ENCODE results near the gene TULP3. TPM values are rescaled to one million over a fixed set of nuclear protein-coding genes. Genes with fewer than 3 reads are reported as not detected.

Gene TULP3
- polyA plus RNA-seq, 12 donors: 14.6 to 49.8 (median 26.4) TPM; not detected in 1

GRCh38 chr12:2963154-2963759 lies 72.6 kb downstream of the TULP3 start:
- no peak for DNase-seq

- no peak for DNase-seq
Measured at GRCh38 chr12:2963760-2964292, 73.1 kb downstream of the TULP3 start.

DNA sequence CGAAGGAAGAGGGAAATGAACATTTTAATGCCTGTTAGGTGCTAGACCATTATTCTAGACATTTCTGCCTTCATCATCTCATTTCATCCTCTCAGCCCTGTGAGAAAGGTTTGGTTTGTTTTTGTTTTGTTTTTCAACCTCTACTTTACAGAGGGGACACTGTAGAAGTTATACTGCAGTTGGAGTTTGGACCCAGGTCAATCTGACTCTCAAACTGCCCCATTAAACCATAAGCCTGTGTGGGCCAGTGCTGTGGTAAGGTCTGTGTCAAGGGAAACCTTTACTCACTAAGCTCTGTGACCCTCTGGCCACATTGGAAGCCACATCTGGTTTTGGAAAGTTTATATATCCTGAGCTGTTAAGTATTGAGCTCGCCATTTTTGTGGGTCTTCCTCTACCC lies 77.0 kb downstream of the TULP3 start:
- no peak for DNase-seq

DNA sequence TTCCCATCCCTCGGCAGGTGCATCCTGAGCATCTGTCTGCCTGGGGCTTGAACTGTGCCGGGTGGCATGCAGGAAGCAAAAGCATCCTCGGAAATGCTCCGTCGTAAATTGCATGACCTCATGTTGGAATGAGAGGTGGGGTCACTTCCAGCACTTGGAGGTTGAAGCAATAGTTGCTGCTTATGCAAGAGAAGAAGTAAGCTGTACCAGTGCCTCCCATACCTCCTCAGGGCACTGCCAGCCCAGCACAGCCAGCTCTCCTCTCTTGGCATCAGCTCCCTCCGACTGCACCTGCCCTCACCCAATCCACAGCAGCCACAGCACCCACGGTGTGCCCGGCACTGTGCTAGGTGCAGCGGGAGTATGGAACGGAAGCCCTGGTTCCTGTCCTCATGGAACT lies 80.1 kb downstream of the TULP3 start:
- no peak for DNase-seq

DNA sequence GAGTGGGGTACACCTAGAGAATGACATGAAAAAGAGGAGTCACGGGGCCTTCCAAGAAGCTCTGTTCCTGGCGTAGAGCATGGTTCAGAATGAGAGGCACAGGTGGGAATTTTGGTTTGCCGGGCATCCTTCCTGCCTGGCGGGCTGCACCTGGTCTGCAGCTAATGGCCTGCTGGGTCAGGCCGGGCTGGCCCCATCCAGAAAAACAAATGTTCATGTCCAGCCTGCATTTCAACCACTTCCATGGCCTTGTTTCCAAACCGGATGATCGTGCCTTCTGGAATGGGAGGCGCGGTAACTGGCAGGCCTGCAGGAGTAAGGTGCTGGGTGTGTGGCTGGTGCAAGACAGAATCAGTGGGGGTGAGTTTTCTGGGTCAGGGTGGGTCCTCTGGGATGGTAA lies 82.9 kb downstream of the TULP3 start:
- no peak for DNase-seq

GRCh38 chr12:2974560-2974971 lies 83.9 kb downstream of the TULP3 start:
- no peak for DNase-seq

- DNase-seq: no peak
Measured at GRCh38 chr12:2976581-2976996, 85.9 kb downstream of the TULP3 start.

GRCh38 chr12:2977776-2978175 lies 87.1 kb downstream of the TULP3 start:
- DNase-seq: no peak

- no peak for DNase-seq
Measured at GRCh38 chr12:2979806-2980205, 89.1 kb downstream of the TULP3 start.

GRCh38 chr12:2980630-2981029 lies 89.9 kb downstream of the TULP3 start:
- no peak for DNase-seq

DNA sequence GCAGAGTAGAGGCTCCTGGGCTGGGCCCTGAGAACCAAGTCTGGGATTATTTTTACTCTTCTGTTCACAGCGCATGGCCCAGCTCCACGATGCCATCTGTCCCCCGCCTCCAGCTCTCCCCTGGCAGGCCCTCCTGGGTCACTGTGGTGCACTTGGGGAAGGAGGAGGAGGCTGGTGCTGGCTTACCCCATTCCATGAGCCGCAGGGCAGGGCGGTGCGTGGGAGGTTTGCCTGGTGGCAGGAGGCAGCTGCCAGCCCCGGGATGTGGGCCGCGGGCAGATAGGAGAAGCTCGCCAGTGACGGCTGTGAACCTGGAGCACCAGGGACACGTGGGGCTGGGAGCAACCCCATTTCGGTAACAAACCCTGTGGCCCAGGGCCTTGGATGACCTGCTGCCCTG lies 91.7 kb downstream of the TULP3 start:
- no peak for DNase-seq

DNA sequence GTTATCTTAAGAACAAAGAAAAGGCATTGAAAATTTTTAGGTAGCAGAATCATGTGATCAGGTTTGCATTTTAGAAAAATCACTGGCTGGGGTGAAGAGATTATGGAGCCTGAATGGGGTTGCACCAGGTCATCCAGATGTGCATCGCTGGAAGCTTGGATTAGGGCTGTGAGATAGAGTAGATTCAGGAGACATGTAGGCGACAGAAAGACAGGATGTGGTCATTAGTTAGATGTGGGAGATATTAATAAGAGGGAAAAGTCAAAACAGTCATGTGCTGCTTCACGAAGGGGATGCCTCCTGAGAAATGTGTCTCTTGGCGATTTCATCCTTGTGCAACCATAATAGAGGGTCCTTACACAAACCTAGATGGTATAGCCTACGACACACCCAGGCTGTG lies 93.6 kb downstream of the TULP3 start:
- no peak for DNase-seq

DNA sequence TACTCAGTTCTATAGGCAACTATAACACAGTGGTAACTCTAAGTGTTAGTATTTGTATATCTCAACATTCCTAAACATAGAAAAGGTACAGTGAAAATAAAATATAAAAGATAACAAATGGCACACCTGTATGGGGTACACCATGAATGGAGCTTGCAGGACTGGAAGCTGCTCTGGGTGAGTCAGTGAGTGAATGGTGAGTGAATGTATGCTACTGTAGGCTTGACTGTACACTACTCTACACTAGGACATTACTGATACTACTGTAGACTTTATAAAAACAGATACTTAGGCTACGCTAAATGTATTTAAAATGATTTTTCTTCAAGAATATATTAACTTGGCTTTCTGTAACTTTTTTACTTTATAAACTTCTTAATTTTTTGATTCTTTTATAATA lies 94.0 kb downstream of the TULP3 start:
- no peak for DNase-seq

DNA sequence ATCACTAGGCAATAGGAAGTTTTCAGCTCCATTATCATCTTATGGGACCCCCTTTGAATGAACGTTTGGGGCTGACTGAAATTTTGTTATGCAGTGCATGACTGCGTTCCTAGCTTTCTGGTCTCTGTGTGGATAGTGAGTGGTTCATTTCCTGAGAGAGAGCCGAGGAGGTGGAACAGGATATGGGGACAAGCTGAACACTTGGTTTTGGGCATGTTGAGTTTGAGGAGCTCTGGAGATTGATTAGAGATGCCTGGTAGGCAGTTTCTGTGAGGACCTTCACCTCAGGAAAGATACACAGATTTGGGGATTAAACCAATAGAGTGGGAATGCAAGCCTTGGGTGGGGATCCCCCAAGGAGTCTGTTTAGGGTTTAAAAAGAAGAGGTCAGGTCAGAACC lies 96.2 kb downstream of the TULP3 start:
- no peak for DNase-seq

- DNase-seq: no peak
Measured at GRCh38 chr12:2988494-2988893, 97.8 kb downstream of the TULP3 start.

Other genes starting within 250 kb of the TULP3 start
- gene FKBP4, start 95.9 kb upstream of the TULP3 start, polyA plus RNA-seq (ENCODE audit: insufficient read length in 12 of 12): 10 to 100 TPM in 11 of 12 donors, not detected in 1; 39.8 to 56.0 (median 47.3) TPM
- 10 to 100 TPM in 11 of 12 donors, not detected in 1; 23.3 to 76.4 (median 27.6) TPM for gene ITFG2, start 78.2 kb upstream of the TULP3 start, polyA plus RNA-seq (ENCODE audit: insufficient read length in 12 of 12)
- 1 to 10 TPM in 11 of 12 donors, not detected in 1; 4.9 to 7.1 (median 5.7) TPM for gene NRIP2, start 55.9 kb upstream of the TULP3 start, polyA plus RNA-seq (ENCODE audit: insufficient read length in 12 of 12)
- gene TEX52, start 33.9 kb upstream of the TULP3 start, polyA plus RNA-seq (ENCODE audit: insufficient read length in 12 of 12): 1 to 10 TPM in 3 of 12 donors, under 1 TPM in 7, not detected in 2; 0.22 to 1.6 (median 0.75) TPM
- 10 to 100 TPM in 11 of 12 donors, not detected in 1; 12.1 to 32.8 (median 18.8) TPM for gene FOXM1, start 13.7 kb upstream of the TULP3 start, polyA plus RNA-seq (ENCODE audit: insufficient read length in 12 of 12)
- gene RHNO1, start 13.7 kb upstream of the TULP3 start, polyA plus RNA-seq (ENCODE audit: insufficient read length in 12 of 12): 10 to 100 TPM in 11 of 12 donors, not detected in 1; 19.4 to 44.7 (median 27.3) TPM
- 100 to 1,000 TPM in 2 of 12 donors, 10 to 100 TPM in 9, not detected in 1; 39.9 to 122 (median 83.1) TPM for gene TEAD4, start 68.5 kb downstream of the TULP3 start, polyA plus RNA-seq (ENCODE audit: insufficient read length in 12 of 12)
- gene TSPAN9, start 186.5 kb downstream of the TULP3 start, polyA plus RNA-seq (ENCODE audit: insufficient read length in 12 of 12): 100 to 1,000 TPM in 9 of 12 donors, 10 to 100 TPM in 3; 55.2 to 563 (median 115) TPM

Measured in muscle of arm (tissue), 12 donors.